ENCODE measurements around the gene RAI14.

- TF ChIP-seq CTCF (conservative IDR thresholded peaks at IDR 0.05; ENCODE audit: low read length), result no peak
- TF ChIP-seq EZH2phosphoT487 (IDR thresholded peaks at IDR 0.05; ENCODE audit: borderline replicate concordance, low read depth, low read length), result no peak
Observed at GRCh38 chr5:34843497-34843896, 187.4 kb downstream of the RAI14 start.
